ENCODE results near the gene SFSWAP. TPM values are rescaled to one million over a fixed set of nuclear protein-coding genes. Genes with fewer than 3 reads are reported as not detected.

Gene SFSWAP
- polyA plus RNA-seq, 3 donors: 7.3 to 33.0 (median 10.7) TPM

DNA sequence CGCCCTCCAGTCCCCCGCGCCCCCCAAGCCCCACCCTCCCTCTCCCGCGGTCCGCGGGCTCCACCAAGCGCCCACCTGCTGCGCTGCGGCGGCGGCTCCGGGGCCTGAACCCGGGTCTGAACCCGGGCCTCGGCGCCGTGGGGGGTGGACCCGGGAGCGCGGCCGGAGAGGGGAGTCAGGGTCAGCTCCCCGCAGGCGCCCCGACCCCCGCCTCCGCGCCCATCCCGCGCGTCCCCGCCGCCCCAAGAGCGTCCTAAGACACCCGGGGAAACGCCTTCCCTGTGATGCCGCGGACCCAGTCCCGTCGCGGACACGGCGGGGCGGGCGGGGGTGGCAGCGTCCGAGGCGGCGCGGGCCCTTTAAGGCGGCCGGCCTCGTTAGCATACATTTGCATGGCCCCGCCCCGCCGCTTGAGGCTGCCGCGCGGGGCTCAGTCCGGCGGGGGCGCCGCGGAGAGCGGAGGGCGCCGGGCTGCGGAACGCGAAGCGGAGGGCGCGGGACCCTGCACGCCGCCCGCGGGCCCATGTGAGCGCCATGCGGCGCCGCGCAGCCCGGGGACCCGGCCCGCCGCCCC lies 117.2 kb downstream of the SFSWAP start, which contains the start of gene MMP17:
Gene MMP17, plus strand, starts transcription at position 433 of the 574 bp plus-strand sequence. Its CDS starts 102 bp downstream, at position 535.
- Histone ChIP-seq H4K20me1 (ENCODE audit: insufficient read depth, low read length) (peaks cover 38% of the 10 kb centered on the region), H3K27ac (ENCODE audit: low read depth in 1 of 2, low read length in 2 of 2) (peak within 1 kb of the TSS; percentile 20 to 72), H2AFZ (ENCODE audit: insufficient read depth, low read depth, low read length, poor library complexity, severe bottlenecking) (peak within 1 kb of the TSS; percentile 81), H3K27me3 (ENCODE audit: control insufficient read depth in 2 of 2, insufficient read depth in 2 of 2, low read length in 2 of 2) (peaks cover 0 to 15% of the 10 kb centered on the region in 2 donors), H3K9me3 (replicated peaks in 1 of 2; ENCODE audit: control insufficient read depth in 1 of 2, insufficient read depth in 1 of 2, low read length in 2 of 2) (no peaks in the 10 kb centered on the region), H3K4me2 (replicated peaks; ENCODE audit: extremely low read depth, low read length, poor library complexity, severe bottlenecking) (peak within 1 kb of the TSS; percentile 83), H3K4me1 (ENCODE audit: control insufficient read depth in 1 of 2, insufficient read depth in 2 of 2, low read length in 2 of 2) (peaks cover 29 to 38% of the 10 kb centered on the region in 2 donors), H3K9ac (ENCODE audit: insufficient read depth, low read length, poor library complexity, severe bottlenecking) (peak within 1 kb of the TSS; percentile 78), H3K36me3 (replicated peaks in 1 of 2; ENCODE audit: control insufficient read depth in 1 of 2, insufficient read depth in 2 of 2, low read length in 2 of 2) (peaks cover 0 to 4% of the 10 kb centered on the region in 2 donors), H3K4me3 (replicated peaks in 1 of 3; ENCODE audit: low read depth in 2 of 3, low read length in 3 of 3) (peak within 1 kb of the TSS; percentile 64 to 94 (median 69)), H3K79me2 (ENCODE audit: insufficient read depth, low read length) (peaks cover 39% of the 10 kb centered on the region)
- intact Hi-C loops (cut with micrococcal nuclease): loop anchor here (5.0 to 10.0 kb wide), 3 partner anchors 56 to 116 kb away; partner anchors contain the start of gene SFSWAP (in 2 of the 2)
- Mint-ChIP-seq H3K4me1 (peaks cover 43% of the 10 kb centered on the region), H3K36me3 (peaks cover 5 to 11% of the 10 kb centered on the region in 2 donors), H3K9me3 (peaks cover 0 to 2% (median 0%) of the 10 kb centered on the region in 7 donors), H3K27me3 (ENCODE audit: low read depth in 3 of 3) (peaks cover 2 to 33% (median 30%) of the 10 kb centered on the region in 3 donors), H3K27ac (peak within 1 kb of the TSS in 6 of 7 donors; percentile 25 to 87 (median 70)), H3K4me3 (peak within 1 kb of the TSS; percentile 92 to 96)
- under 1% methylated on average over 79 of the region's 86 CpGs for WGBS (ENCODE audit: insufficient coverage)
- DNase-seq: peak; percentile 55 to 78 (median 67)
- TF ChIP-seq, protein P1, sequence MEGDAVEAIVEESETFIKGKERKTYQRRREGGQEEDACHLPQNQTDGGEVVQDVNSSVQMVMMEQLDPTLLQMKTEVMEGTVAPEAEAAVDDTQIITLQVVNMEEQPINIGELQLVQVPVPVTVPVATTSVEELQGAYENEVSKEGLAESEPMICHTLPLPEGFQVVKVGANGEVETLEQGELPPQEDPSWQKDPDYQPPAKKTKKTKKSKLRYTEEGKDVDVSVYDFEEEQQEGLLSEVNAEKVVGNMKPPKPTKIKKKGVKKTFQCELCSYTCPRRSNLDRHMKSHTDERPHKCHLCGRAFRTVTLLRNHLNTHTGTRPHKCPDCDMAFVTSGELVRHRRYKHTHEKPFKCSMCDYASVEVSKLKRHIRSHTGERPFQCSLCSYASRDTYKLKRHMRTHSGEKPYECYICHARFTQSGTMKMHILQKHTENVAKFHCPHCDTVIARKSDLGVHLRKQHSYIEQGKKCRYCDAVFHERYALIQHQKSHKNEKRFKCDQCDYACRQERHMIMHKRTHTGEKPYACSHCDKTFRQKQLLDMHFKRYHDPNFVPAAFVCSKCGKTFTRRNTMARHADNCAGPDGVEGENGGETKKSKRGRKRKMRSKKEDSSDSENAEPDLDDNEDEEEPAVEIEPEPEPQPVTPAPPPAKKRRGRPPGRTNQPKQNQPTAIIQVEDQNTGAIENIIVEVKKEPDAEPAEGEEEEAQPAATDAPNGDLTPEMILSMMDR (IDR thresholded peaks at IDR 0.05): peak; percentile 33

- peak overlapping the region; percentile 92 to 96 for H3K4me3 Mint-ChIP-seq
- H2AFZ ChIP-seq (ENCODE audit: insufficient read depth, low read depth, low read length, poor library complexity, severe bottlenecking): peak overlapping the region; percentile 81
- WGBS (ENCODE audit: insufficient coverage): 2% methylated on average over 51 of the region's 64 CpGs
- H3K36me3 Mint-ChIP-seq: peaks cover 10 to 19% of the 10 kb centered on the region in 2 donors
- H3K4me1 Mint-ChIP-seq: peaks cover 43% of the 10 kb centered on the region
- peak overlapping the region; percentile 83 for H3K4me2 ChIP-seq (replicated peaks; ENCODE audit: extremely low read depth, low read length, poor library complexity, severe bottlenecking)
- peak overlapping the region; percentile 78 for H3K9ac ChIP-seq (ENCODE audit: insufficient read depth, low read length, poor library complexity, severe bottlenecking)
- peaks cover 0 to 15% of the 10 kb centered on the region in 2 donors for H3K27me3 ChIP-seq (ENCODE audit: control insufficient read depth in 2 of 2, insufficient read depth in 2 of 2, low read length in 2 of 2)
- DNase-seq: no peak
- H3K27ac ChIP-seq (ENCODE audit: low read depth in 1 of 2, low read length in 2 of 2): peak overlapping the region; percentile 20 to 72
- intact Hi-C loops (cut with micrococcal nuclease): loop anchor here (5.0 to 10.0 kb wide), 3 partner anchors 57 to 117 kb away; partner anchors contain the start of gene SFSWAP (in 2 of the 2)
- peaks cover 2 to 39% (median 35%) of the 10 kb centered on the region in 3 donors for H3K27me3 Mint-ChIP-seq (ENCODE audit: low read depth in 3 of 3)
- H3K9me3 Mint-ChIP-seq: peaks cover 0 to 2% (median 0%) of the 10 kb centered on the region in 7 donors
- H3K9me3 ChIP-seq (replicated peaks in 1 of 2; ENCODE audit: control insufficient read depth in 1 of 2, insufficient read depth in 1 of 2, low read length in 2 of 2): no peaks in the 10 kb centered on the region
- H3K4me3 ChIP-seq (replicated peaks in 1 of 3; ENCODE audit: low read depth in 2 of 3, low read length in 3 of 3): peak overlapping the region; percentile 64 to 94 (median 69)
- peaks cover 45% of the 10 kb centered on the region for H4K20me1 ChIP-seq (ENCODE audit: insufficient read depth, low read length)
- peak overlapping the region in 6 of 7 donors; percentile 25 to 87 (median 68) for H3K27ac Mint-ChIP-seq
- TF ChIP-seq, protein P1 (IDR thresholded peaks at IDR 0.05): no peak
- peaks cover 0 to 11% of the 10 kb centered on the region in 2 donors for H3K36me3 ChIP-seq (replicated peaks in 1 of 2; ENCODE audit: control insufficient read depth in 1 of 2, insufficient read depth in 2 of 2, low read length in 2 of 2)
- peaks cover 46% of the 10 kb centered on the region for H3K79me2 ChIP-seq (ENCODE audit: insufficient read depth, low read length)
- peaks cover 29 to 38% of the 10 kb centered on the region in 2 donors for H3K4me1 ChIP-seq (ENCODE audit: control insufficient read depth in 1 of 2, insufficient read depth in 2 of 2, low read length in 2 of 2)
Observed at GRCh38 chr12:131828671-131829355, 117.9 kb downstream of the SFSWAP start.

Measured in CD14-positive monocyte (primary cell).